ENCODE data around the gene TRMT61B.

GRCh38 chr2:28801726-28802125 is 68.4 kb downstream of the TRMT61B start:
- TF ChIP-seq HDAC2 (IDR thresholded peaks at IDR 0.05) (no peak), NR2C2 (CRISPR knock-in tag; IDR thresholded peaks at IDR 0.05) (no peak), NR2C2 (tag; IDR thresholded peaks at IDR 0.05) (no peak), CTCF (IDR thresholded peaks at IDR 0.05 in 2 of 3, conservative IDR thresholded peaks at IDR 0.05 in 1 of 3; ENCODE audit: insufficient read depth in 2 of 3, low read depth in 1 of 3, low read length in 3 of 3) (no peak), FOSL1 (tag; conservative IDR thresholded peaks at IDR 0.05) (no peak), PRDM10 (IDR thresholded peaks at IDR 0.05; ENCODE audit: partially characterized antibody) (no peak), HDAC1 (IDR thresholded peaks at IDR 0.05) (no peak)
